Brain microvascular endothelial cell (primary cell): ENCODE results near the gene TTC4.

Experiments
- DNase-seq: peaks from one replicate; pipeline ENCODE4 v3.0.0-alpha.2; 2020
- H3K27ac ChIP-seq: fragments of 250-450 bp; sonication (Bioruptor Pico); 2 replicates; pipeline ENCODE4 v1.5.1; 2020; ENCODE audit warnings: mild to moderate bottlenecking, moderate library complexity
- H3K27me3 ChIP-seq: fragments of 250-450 bp; sonication (Bioruptor Pico); replicated peaks from 2 replicates; pipeline ENCODE4 v1.5.1; 2020; ENCODE audit warnings: mild to moderate bottlenecking
- H3K36me3 ChIP-seq: fragments of 250-450 bp; sonication (Bioruptor Pico); replicated peaks from 2 replicates; pipeline ENCODE4 v1.5.1; 2020; ENCODE audit warnings: mild to moderate bottlenecking
- H3K4me3 ChIP-seq: 2 replicates; pipeline ENCODE4 v1.5.1; 2011; ENCODE audit warnings: low read depth, mild to moderate bottlenecking, control low read depth, low read length, moderate library complexity
- CTCF ChIP-seq: IDR thresholded peaks from 2 replicates; pipeline ENCODE4 v1.5.1; 2011; ENCODE audit warnings: low read depth, mild to moderate bottlenecking, moderate library complexity, low read length, control low read depth, inconsistent platforms; ENCODE audit errors: missing control alignments
- in situ Hi-C: cut with HindIII; loops from 2 replicates; pipeline ENCODE4 v1.10.0; 2017; ENCODE audit warnings: low sequenced_read_pairs, low pct_ligation_motif_present

Gene TTC4

GRCh38 chr1:54777431-54777830, 61.8 kb downstream of the TTC4 start:
- in situ Hi-C loops: no loop called here
- peaks cover 19% of the 10 kb centered on the region for H3K27me3 ChIP-seq
- DNase-seq: no peak

GRCh38 chr1:54781023-54781723, 65.5 kb downstream of the TTC4 start:
- no peak for DNase-seq
- in situ Hi-C loops: no loop called here
- H3K4me3 ChIP-seq: no peak overlapping the region
- no peak overlapping the region for H3K27ac ChIP-seq
- no peak for TF ChIP-seq CTCF
- H3K36me3 ChIP-seq: no peaks in the 10 kb centered on the region
- peaks cover 19% of the 10 kb centered on the region for H3K27me3 ChIP-seq

More at GRCh38 chr1:54777431-54777830, 61.8 kb downstream of the TTC4 start:
- TF ChIP-seq CTCF: no peak
- no peaks in the 10 kb centered on the region for H3K36me3 ChIP-seq
- H3K27ac ChIP-seq: no peak overlapping the region
- no peak overlapping the region for H3K4me3 ChIP-seq

GRCh38 chr1:54782156-54782555, 66.5 kb downstream of the TTC4 start:
- H3K27ac ChIP-seq: no peak overlapping the region
- TF ChIP-seq CTCF: no peak
- no peak for DNase-seq
- in situ Hi-C loops: no loop called here
- H3K27me3 ChIP-seq: peaks cover 19% of the 10 kb centered on the region
- no peaks in the 10 kb centered on the region for H3K36me3 ChIP-seq
- H3K4me3 ChIP-seq: no peak overlapping the region

GRCh38 chr1:54782588-54782987, 66.9 kb downstream of the TTC4 start:
- in situ Hi-C loops: no loop called here
- H3K36me3 ChIP-seq: no peaks in the 10 kb centered on the region
- no peak for DNase-seq
- no peak overlapping the region for H3K4me3 ChIP-seq
- no peak overlapping the region for H3K27ac ChIP-seq
- H3K27me3 ChIP-seq: peaks cover 19% of the 10 kb centered on the region
- TF ChIP-seq CTCF: no peak

- Histone ChIP-seq H3K27me3 (peaks cover 19% of the 10 kb centered on the region), H3K36me3 (no peaks in the 10 kb centered on the region), H3K4me3 (no peak overlapping the region), H3K27ac (no peak overlapping the region)
- DNase-seq: no peak
- in situ Hi-C loops: no loop called here
- TF ChIP-seq CTCF: no peak
Observed at GRCh38 chr1:54784066-54784465, 68.4 kb downstream of the TTC4 start.

GRCh38 chr1:54786778-54787177, 71.1 kb downstream of the TTC4 start:
- no peak overlapping the region for H3K27ac ChIP-seq
- no peak overlapping the region for H3K4me3 ChIP-seq
- in situ Hi-C loops: no loop called here
- TF ChIP-seq CTCF: no peak
- peaks cover 5% of the 10 kb centered on the region for H3K27me3 ChIP-seq
- DNase-seq: no peak
- H3K36me3 ChIP-seq: no peaks in the 10 kb centered on the region
